ENCODE results near the gene ATF6.

The ATF6 gene

GRCh38 chr1:161838885-161839284 is 72.8 kb downstream of the ATF6 start:
- no peak for DNase-seq

GRCh38 chr1:161839591-161839990 is 73.5 kb downstream of the ATF6 start:
- no peak for DNase-seq

DNA sequence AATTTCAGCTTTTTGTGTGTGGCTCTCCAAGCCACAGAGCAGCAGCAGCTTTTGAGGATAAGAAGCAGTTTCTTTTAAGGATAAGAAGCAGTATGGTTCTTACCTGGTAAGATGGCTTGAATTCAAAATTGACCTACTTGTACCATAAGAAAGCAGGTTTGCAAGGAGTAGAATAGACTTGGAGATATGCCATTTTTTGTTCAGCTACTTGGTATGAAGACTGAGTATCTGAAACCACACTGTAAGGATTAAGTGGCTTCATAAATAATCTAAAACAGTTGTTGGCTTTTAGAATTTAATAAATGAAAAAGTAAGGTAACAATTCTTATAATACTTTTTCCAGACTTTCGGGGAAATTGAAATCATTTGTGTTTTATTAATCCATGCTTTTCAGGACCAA is 74.2 kb downstream of the ATF6 start:
- no peak for DNase-seq

DNA sequence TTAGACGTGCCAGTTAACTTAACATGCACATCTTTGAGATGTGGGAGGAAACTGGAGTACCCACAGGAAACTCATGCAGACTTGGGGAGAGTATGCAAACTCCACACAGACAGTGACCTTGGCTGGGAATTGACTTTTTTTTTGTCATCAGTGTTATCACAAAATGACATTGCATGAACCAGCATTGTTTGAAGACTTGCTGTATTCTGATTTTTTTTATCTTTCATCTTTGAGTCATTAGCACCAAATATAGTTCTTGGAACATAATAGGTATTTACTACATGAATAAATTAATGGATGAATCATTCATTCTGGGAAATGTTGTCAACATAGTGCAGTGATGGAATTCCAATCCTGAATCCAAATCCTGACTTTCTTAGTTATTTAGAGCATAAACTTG is 77.0 kb downstream of the ATF6 start:
- no peak for DNase-seq

DNA sequence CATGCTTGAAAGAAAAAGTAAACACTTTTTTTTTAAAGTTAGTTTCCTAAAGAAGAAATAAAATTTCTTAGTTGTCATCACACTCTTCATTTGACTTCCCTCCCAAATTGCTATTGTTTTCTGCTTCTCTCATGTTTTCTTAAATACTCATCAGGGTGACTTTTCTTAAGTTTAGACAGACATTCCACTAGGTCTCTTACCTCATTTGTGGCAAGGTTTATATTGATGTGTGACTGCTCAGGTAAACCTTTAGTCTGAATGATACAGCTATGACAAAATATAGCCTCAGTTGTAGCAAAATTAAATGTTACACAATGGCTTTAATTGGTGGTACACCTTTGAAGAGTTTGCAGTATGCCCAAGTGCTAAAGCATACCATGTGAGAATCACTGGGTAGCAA is 78.6 kb downstream of the ATF6 start:
- DNase-seq = no peak

DNA sequence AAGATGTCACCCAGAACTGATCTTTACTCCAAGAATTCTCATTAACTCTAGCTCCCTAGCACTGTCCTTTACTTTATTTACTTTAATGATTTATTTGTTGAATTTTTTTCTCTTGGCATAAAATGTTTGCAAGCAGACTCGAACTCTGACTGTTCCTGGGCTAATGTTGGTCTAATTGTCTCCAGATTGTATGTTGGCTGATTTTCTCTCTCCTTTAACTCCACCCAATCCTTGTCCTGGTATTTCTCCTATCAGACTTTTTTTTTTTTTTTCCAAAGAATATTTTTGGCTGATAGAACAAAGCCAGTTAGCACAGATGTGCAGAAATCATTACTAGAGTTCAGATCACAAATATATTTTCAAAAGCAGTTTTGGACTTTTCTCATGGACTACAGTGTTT is 82.6 kb downstream of the ATF6 start:
- no peak for DNase-seq

DNA sequence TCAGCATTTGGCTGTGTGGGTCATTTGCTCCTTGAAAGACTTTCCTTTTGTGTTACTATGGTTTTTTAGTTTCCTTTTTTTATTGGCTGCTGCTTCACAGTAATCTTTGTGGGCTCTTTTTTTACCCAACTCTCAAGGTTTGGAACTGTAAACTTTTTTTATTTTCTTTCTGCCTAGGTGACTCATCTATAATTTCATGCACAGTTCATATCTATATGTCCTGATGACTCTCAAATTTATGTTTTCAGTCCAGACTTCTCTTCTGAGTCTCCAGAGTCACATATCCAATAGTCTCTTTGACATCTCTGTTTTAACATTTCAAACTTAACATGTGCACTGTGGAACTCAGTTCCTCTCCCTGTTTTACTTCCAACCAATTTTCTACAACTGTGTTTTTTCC is 83.4 kb downstream of the ATF6 start:
- no peak for DNase-seq

- DNase-seq = no peak
Measured at GRCh38 chr1:161855260-161855659, 89.1 kb downstream of the ATF6 start.

GRCh38 chr1:161858271-161858670 is 92.2 kb downstream of the ATF6 start:
- no peak for DNase-seq

- DNase-seq = no peak
Measured at GRCh38 chr1:161863549-161863948, 97.4 kb downstream of the ATF6 start.

- no peak for DNase-seq
Measured at GRCh38 chr1:161864577-161864976, 98.5 kb downstream of the ATF6 start.

DNA sequence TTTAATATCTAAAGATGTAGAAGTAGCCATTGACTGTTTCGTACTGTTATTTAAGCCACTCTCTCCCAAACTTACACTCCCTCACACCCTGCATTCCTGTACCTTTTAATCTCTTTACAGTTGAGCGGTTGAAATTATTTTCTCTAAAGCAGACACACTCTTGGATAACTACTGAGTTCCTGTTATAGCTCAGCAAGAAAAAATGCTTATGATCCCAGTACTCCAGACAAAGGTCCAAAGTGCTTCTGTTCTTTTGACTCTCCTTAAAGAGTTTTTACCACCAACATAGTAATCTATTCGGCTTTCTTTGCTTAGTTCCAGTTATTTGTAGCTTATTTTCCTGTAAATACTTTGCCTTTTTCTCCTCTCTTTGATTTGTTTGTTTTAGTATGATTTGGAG is 100.1 kb downstream of the ATF6 start:
- no peak for DNase-seq

- DNase-seq = no peak
Measured at GRCh38 chr1:161868832-161869231, 102.7 kb downstream of the ATF6 start.

DNA sequence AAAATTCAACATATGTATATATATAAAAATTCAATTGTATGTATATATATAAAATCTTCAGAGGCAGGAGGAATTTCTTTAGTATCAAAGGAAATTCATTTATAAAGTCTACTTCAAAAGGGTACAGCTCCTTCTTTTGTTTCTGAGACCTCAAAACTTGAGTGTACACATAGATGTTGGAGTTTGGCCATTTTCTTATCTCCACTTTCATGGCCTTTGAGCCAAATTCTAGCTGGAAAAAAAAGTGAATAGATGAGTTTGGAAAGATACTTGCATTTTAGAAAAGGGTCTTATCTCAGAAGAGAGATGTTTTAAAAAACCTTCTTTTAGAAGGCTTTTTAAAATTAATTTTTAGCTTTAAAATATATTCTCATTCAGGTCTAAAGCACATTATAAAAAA is 103.2 kb downstream of the ATF6 start:
- no peak for DNase-seq

DNA sequence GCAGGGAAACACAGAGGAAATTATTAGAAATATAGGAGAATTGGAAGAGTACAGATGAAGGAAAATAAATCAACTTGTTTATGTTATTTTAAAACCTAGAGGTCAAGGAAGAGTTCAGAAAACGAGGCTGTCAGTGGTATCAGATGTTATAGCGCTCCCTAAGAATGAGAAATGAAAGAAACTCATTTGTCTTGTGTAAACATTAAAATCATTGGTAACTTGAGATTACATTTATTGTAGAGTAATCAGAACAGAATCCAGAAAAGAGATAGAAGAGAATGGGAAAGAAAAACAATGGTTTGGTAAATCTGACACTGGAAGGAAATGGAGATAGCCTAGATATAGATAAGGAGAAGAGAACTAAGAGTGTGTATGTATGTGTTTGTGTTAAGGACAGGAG is 106.4 kb downstream of the ATF6 start:
- DNase-seq = no peak

GRCh38 chr1:161879261-161879660 is 113.1 kb downstream of the ATF6 start:
- DNase-seq = no peak

DNA sequence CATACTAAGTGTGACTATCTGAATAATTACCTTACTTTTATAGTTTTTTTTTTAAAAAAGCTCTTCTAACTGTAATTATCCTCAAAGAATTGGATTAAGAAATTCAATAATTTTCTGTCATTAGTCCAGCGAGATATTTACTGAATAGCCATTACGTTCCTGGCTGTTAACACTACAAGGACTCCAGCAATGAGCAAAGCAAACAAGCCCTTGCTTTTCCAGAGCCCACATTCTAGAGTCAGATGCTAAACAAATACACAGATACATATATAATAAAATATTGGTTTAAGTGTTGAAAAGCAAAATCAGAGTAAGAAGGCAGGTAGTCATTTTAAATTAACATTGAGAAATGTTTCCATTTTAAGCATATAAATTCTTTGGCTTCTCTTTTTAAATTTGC is 118.4 kb downstream of the ATF6 start:
- DNase-seq = no peak

DNA sequence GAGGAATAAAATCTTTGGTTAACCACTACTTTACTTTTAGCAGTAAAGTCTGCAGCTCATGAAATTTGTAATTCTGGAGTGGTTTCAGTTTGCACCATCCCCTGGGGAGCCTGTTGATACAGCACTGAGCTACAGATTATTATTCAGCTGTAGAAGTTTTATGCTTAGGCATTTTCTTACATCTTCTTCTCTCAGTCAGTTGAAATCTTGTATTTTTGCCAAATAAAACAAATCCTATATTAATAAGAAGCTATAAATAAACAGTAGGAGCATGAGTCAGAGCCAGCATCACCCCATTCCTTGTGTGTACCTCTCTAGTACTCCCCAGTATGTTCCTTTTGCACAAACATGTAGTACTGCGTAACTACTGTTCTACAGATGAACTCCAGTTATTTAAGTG is 118.9 kb downstream of the ATF6 start:
- DNase-seq = no peak

- no peak for DNase-seq
Measured at GRCh38 chr1:161885759-161886158, 119.6 kb downstream of the ATF6 start.

GRCh38 chr1:161886589-161886988 is 120.5 kb downstream of the ATF6 start:
- DNase-seq = no peak

DNA sequence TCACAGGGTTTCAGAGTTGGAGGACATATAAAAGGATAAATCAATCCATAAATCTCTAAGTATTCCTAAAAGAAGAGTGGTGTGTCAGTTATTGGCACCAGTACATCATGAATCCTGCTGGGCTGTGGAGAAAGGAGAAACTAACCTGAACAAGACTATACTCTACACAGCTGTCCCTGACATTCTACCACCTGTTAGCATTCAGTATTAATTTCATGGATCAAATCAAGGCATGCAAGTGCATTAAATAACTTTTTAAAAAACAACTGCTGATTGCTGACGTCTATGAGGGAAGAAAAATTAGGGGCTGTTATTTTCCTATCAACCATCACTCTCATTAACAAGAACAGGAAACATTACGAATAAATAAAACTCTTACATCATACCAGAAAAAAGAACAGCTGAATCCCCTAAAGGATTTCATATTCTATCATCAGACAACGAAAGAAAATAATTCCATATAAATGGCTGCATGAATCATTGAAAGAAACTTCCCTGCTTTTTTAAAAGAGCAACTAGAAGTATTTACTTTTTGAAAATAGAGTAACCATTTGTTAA is 121.7 kb downstream of the ATF6 start:
- no peak for DNase-seq

DNA sequence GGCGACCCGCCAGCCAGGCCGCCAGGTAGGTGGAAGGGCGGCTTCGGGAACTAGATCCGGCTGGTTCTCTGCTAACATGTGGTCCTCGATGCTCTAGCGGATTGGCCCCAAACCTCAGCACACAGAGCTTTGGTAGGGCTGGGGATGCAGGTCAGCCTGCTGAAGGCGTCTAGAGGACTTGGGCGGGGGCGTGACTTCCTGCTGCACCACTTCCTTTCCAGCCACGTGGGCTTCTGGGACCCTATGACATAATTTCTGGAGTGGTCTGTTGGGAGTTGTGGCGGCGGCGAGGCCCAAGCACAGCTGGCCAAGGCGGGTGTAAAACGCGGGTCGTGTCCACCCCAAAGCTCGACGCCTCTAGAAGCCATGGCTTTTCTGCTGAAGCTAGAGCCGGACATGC is 124.5 kb downstream of the ATF6 start:
- DNase-seq = no peak

DNA sequence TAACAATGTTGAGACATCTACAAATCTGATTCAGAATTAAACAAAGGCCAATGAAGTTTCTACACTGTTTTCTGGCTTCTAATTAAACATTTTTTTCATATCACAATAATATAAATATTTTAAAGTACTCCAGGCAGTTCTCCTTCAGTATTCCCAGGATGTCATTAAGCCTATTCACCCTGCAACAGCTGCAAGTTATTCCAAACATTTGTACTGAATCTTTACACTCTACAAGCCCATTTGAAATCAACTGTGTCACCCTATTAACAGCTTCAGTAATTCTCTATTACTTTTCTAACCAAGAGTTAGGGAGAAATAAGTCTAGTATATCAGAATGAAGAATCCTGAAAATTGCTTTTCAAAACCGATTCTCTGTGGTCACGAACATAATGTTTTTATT is 133.0 kb downstream of the ATF6 start:
- no peak for DNase-seq

GRCh38 chr1:161900160-161900559 is 134.0 kb downstream of the ATF6 start:
- no peak for DNase-seq

DNA sequence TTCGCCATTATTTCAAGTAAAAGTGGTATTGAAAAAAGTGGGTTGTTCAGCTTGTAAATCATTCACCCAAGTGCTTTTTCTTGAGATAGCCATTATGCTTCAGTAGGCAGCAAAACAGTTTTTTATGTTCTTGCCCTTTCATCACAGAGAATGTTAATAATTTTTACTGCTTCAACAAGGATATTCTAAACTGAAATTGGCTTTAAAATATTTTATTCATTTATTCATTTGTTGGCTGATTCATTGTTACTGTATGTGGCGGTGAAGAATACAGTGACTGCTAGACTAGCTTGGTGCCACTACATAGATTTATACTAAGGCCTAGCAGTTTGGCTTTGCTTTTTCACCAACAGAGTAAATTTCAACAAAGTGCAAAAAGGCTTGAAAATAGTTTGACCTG is 136.1 kb downstream of the ATF6 start:
- DNase-seq = no peak

DNA sequence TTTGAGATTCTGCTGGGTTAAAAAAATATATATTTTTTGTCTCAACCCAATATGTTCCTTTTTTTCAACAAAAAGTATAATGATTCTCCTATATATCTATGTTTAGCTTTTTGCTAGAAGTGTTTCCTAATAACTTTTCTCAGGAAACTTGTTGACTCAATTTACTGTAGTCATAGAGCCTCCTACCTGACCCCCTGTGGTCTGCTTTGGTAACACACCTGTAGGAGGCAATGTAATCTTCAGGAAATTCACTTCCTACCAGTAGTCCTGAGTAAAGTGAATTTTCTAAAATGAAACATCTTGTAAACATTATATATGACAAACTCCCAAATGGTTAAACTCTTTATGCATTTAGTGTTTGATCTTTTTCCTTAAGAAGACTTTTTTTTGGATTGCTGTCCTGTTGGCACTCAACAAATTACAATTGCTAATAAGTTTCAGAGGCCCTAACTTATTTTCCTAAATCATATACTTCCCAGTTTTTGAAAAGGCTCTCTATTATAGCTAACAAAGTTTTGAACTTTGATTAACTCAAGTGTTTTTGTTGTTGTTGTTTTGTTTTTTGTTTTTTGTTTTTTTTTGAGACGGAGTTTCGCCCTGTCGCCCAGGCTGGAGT is 139.3 kb downstream of the ATF6 start:
- no peak for DNase-seq

Measured in activated CD8-positive, alpha-beta memory T cell treated with anti-CD3 and anti-CD28 coated beads, Interleukin-2, amount 50 U/mL, for 48 hours (primary cell).